Fibroblast of lung (primary cell): ENCODE measurements around the gene HMG20A.

ENCODE experiments used
- CTCF ChIP-seq, 2 donors: IDR thresholded peaks in 1 of 2; conservative IDR thresholded peaks in 1 of 2; 1 replicate in 1 of 2; 2 replicates in 1 of 2; pipeline ENCODE4 v1.5.1; 2011 to 2012; ENCODE audit warnings: low read length in 2 of 2, control low read depth in 1 of 2, inconsistent platforms in 1 of 2, low read depth in 1 of 2, mild to moderate bottlenecking in 1 of 2
- EZH2 ChIP-seq: IDR thresholded peaks from 2 replicates; pipeline ENCODE4 v1.5.1; 2012; ENCODE audit warnings: low read length, control low read depth, mild to moderate bottlenecking; ENCODE audit errors: missing control alignments

GRCh38 chr15:77486542-77487468 lies 66.1 kb downstream of the HMG20A start:
- no peak for TF ChIP-seq CTCF (conservative IDR thresholded peaks at IDR 0.05 in 1 of 2, IDR thresholded peaks at IDR 0.05 in 1 of 2; ENCODE audit: low read depth in 1 of 2, low read length in 2 of 2)
- TF ChIP-seq EZH2 = no peak
